ENCODE data around the gene C12orf43.

The C12orf43 gene

DNA sequence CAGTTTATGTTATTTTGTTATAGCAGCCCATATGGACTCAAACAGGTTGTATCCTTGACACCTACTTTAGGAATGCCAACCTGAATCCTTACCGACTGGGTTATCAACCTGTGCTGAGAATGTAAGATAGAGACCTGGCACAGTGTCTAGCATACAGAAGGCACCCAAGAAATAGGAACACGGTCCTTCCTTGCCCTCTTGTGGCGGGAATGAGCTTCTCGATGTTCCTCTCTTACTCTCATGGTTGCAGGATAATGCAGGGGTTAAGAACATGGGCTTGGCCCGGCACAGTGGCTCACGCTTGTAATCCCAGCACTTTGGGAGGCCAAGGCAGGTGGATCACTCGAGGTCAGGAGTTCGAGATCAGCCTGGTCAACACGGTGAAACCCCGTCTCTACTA is 6.5 kb downstream of the C12orf43 start:
- TF ChIP-seq CTBP1 (IDR thresholded peaks at IDR 0.05; ENCODE audit: borderline replicate concordance) (no peak), SP1 (IDR thresholded peaks at IDR 0.05) (no peak), NFRKB (IDR thresholded peaks at IDR 0.05) (no peak), SUZ12 (IDR thresholded peaks at IDR 0.05) (no peak), HDGF (IDR thresholded peaks at IDR 0.05; ENCODE audit: borderline replicate concordance) (no peak), FOXM1 (IDR thresholded peaks at IDR 0.05; ENCODE audit: borderline replicate concordance) (no peak), FOXK2 (IDR thresholded peaks at IDR 0.05) (no peak), LEF1 (IDR thresholded peaks at IDR 0.05; ENCODE audit: borderline replicate concordance) (no peak), ZNF384 (IDR thresholded peaks at IDR 0.05) (no peak), ELF4 (IDR thresholded peaks at IDR 0.05) (no peak), L3MBTL2 (conservative IDR thresholded peaks at IDR 0.05) (no peak), ARNT (IDR thresholded peaks at IDR 0.05) (no peak), FOXA1 (IDR thresholded peaks at IDR 0.05) (no peak)
- TF ChIP-seq, protein P1, sequence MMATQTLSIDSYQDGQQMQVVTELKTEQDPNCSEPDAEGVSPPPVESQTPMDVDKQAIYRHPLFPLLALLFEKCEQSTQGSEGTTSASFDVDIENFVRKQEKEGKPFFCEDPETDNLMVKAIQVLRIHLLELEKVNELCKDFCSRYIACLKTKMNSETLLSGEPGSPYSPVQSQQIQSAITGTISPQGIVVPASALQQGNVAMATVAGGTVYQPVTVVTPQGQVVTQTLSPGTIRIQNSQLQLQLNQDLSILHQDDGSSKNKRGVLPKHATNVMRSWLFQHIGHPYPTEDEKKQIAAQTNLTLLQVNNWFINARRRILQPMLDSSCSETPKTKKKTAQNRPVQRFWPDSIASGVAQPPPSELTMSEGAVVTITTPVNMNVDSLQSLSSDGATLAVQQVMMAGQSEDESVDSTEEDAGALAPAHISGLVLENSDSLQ (IDR thresholded peaks at IDR 0.05): no peak
- POLR2A ChIA-PET: interaction anchor here (1.2 kb wide), 1 partner anchor 430 kb away, joined by 3 read pairs; no protein-coding TSS in a partner anchor
- DNase-seq (ENCODE audit: extremely low spot score): peak; percentile 30
- CTCF ChIA-PET: no interaction called here

DNA sequence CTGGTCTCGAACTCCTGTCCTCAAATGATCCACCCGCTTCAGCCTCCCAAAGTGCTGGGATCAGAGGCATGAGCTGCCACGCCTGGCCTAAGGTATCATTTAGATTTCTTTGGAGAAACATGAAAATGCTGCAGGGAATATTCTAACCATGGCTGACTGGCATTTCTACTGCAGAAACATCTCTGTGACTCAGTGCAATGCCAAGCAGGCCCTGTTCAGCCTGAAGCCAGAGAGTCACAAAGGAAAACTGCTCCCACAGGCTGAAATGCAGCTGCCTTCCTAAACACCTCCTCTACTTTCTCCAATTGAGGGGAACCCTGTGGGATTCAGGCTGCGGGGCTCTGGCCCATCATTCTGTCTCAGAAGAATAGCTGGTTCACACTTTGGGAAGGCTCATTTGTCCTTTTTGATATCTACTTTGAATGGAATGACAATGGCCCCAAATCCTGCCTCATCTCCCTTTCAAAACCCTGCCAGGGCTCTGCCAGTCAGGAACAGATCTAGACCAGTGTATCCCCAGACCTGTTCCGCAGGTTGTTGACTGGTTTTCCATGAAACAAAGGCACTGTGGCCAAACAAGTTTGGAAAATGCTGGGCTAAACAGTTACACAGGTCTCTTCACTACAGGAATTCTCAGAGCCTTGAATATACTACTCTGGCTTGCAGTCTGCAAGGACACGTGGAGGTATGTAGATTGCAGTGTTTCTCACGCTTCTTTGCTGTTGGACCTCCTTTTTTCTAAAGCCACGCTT is 7.8 kb downstream of the C12orf43 start:
- no peak for DNase-seq (ENCODE audit: extremely low spot score)
- ChIA-PET POLR2A (no interaction called here), CTCF (interaction anchor here (0.6 kb wide), 1 partner anchor 101 kb away, joined by 4 read pairs; no protein-coding TSS in a partner anchor)
- TF ChIP-seq ZNF384 (IDR thresholded peaks at IDR 0.05): no peak
- no peak for TF ChIP-seq SP1 (IDR thresholded peaks at IDR 0.05)
- TF ChIP-seq HDGF (IDR thresholded peaks at IDR 0.05; ENCODE audit: borderline replicate concordance): no peak
- no peak for TF ChIP-seq ELF4 (IDR thresholded peaks at IDR 0.05)
- no peak for TF ChIP-seq FOXK2 (IDR thresholded peaks at IDR 0.05)
- no peak for TF ChIP-seq LEF1 (IDR thresholded peaks at IDR 0.05; ENCODE audit: borderline replicate concordance)
- TF ChIP-seq ARNT (IDR thresholded peaks at IDR 0.05): no peak
- TF ChIP-seq CTBP1 (IDR thresholded peaks at IDR 0.05; ENCODE audit: borderline replicate concordance): no peak
- TF ChIP-seq, protein P1 (IDR thresholded peaks at IDR 0.05): no peak
- TF ChIP-seq FOXM1 (IDR thresholded peaks at IDR 0.05; ENCODE audit: borderline replicate concordance): no peak
- no peak for TF ChIP-seq TARDBP (IDR thresholded peaks at IDR 0.05)
- no peak for TF ChIP-seq NFRKB (IDR thresholded peaks at IDR 0.05)
- no peak for TF ChIP-seq L3MBTL2 (conservative IDR thresholded peaks at IDR 0.05)
- TF ChIP-seq SUZ12 (IDR thresholded peaks at IDR 0.05): no peak
- no peak for TF ChIP-seq FOXA1 (IDR thresholded peaks at IDR 0.05)
- no peak for TF ChIP-seq BHLHE40 (IDR thresholded peaks at IDR 0.05; ENCODE audit: borderline replicate concordance)

DNA sequence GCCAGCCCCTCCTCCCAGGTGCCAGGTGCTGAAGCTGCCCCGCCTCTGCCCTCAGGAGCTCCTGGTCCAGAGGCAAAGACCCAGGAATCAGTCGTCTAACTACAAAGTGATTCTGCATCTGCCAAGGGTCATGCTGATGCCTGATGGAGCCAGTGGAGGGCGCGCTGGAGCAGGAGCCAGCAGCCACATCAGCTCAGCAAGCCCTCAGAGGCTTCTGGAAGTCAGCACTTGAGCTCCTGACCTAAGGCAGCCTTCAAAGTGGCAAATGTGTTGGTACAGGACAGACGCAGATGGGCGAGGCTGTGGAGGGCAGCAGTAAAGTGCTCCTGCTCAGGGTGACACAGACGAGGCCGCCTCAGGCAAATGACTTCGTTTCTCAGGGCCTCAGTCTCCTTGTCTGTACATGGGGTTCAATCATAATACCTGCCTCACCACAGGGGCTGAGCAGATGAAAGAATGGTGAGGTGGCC is 10.9 kb downstream of the C12orf43 start:
- CTCF ChIA-PET: interaction anchor here (0.6 to 1.7 kb wide), 8 partner anchors 14 to 424 kb away, joined by 3 to 7 read pairs (median 4); partner anchors contain the start of genes HNF1A and POP5
- TF ChIP-seq CTBP1 (IDR thresholded peaks at IDR 0.05; ENCODE audit: borderline replicate concordance) (no peak), BHLHE40 (IDR thresholded peaks at IDR 0.05; ENCODE audit: borderline replicate concordance) (no peak), HDGF (IDR thresholded peaks at IDR 0.05; ENCODE audit: borderline replicate concordance) (no peak)
- TF ChIP-seq, protein P1 (IDR thresholded peaks at IDR 0.05): no peak
- POLR2A ChIA-PET: interaction anchor here (1.0 kb wide), 2 partner anchors 8 to 12 kb away, joined by 3 read pairs; no protein-coding TSS in a partner anchor
- DNase-seq (ENCODE audit: extremely low spot score): peak; percentile 74

DNA sequence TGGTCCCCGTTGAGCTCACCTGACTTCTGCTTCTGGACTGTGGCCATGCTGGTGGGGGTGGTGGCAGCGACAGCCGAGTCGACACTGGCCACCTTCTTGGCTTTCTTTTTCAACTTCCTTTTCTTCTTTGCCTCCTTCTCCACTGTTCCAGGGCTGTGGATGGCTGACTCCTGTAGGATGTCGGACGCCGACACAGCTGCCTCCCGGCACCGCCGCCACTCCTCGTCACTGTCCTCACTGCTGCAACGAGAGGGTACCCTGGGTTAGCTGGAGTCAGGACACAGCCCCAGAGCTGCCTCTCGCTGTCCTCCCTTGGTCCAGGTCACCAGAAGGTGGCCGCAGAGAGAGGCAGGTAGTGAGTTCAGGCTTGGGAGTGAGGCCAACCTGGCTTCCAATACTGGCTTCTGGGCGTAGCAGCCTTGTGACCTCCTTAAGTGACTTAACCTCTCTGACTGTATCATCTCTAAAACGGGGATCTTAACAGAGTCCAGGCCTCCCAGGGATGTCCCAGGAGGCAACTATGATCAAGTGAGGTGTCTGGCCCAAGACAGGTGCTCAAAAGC is 12.0 kb downstream of the C12orf43 start:
- POLR2A ChIA-PET: interaction anchor here (1.0 kb wide), 1 partner anchor 11 kb away, joined by 3 read pairs; no protein-coding TSS in a partner anchor
- CTCF ChIA-PET: interaction anchor here (0.6 to 1.7 kb wide), 3 partner anchors 15 to 63 kb away, joined by 3 to 7 read pairs (median 3); no protein-coding TSS in a partner anchor
- no peak for TF ChIP-seq SUZ12 (IDR thresholded peaks at IDR 0.05)
- no peak for TF ChIP-seq FOXA1 (IDR thresholded peaks at IDR 0.05)
- no peak for TF ChIP-seq CTBP1 (IDR thresholded peaks at IDR 0.05; ENCODE audit: borderline replicate concordance)
- no peak for TF ChIP-seq ZNF384 (IDR thresholded peaks at IDR 0.05)
- TF ChIP-seq L3MBTL2 (conservative IDR thresholded peaks at IDR 0.05): no peak
- no peak for TF ChIP-seq FOXM1 (IDR thresholded peaks at IDR 0.05; ENCODE audit: borderline replicate concordance)
- TF ChIP-seq ELF4 (IDR thresholded peaks at IDR 0.05): no peak
- TF ChIP-seq ARNT (IDR thresholded peaks at IDR 0.05): no peak
- TF ChIP-seq SP1 (IDR thresholded peaks at IDR 0.05): no peak
- TF ChIP-seq NFRKB (IDR thresholded peaks at IDR 0.05): no peak
- TF ChIP-seq, protein P1 (IDR thresholded peaks at IDR 0.05): no peak
- TF ChIP-seq FOXK2 (IDR thresholded peaks at IDR 0.05): no peak
- TF ChIP-seq BHLHE40 (IDR thresholded peaks at IDR 0.05; ENCODE audit: borderline replicate concordance): no peak
- no peak for TF ChIP-seq HDGF (IDR thresholded peaks at IDR 0.05; ENCODE audit: borderline replicate concordance)
- TF ChIP-seq LEF1 (IDR thresholded peaks at IDR 0.05; ENCODE audit: borderline replicate concordance): no peak
- TF ChIP-seq TARDBP (IDR thresholded peaks at IDR 0.05): no peak
- no peak for DNase-seq (ENCODE audit: extremely low spot score)

DNA sequence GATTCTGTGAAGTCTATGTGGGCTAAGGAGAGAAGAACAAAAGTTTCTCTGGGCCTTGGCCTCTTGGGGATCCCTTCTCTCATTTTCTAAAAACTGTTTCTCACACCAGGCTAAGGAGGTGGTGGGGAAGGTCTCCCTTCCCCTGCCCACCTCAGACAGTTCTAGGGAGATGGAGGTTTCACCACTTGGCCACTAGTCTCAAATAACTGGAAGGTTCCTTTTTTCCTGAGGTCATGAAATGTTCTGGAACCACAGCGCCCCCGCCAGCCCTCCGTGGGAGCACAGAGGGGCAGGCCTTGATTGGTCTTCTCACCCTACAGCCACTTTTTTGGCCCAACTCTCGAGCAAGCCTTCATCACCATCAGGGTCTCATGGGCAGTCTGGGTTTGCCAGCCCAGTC is 12.6 kb downstream of the C12orf43 start:
- TF ChIP-seq L3MBTL2 (conservative IDR thresholded peaks at IDR 0.05): no peak
- no peak for TF ChIP-seq CTBP1 (IDR thresholded peaks at IDR 0.05; ENCODE audit: borderline replicate concordance)
- no peak for TF ChIP-seq LEF1 (IDR thresholded peaks at IDR 0.05; ENCODE audit: borderline replicate concordance)
- no peak for TF ChIP-seq SP1 (IDR thresholded peaks at IDR 0.05)
- no peak for TF ChIP-seq ZNF384 (IDR thresholded peaks at IDR 0.05)
- no peak for TF ChIP-seq HDGF (IDR thresholded peaks at IDR 0.05; ENCODE audit: borderline replicate concordance)
- TF ChIP-seq BHLHE40 (IDR thresholded peaks at IDR 0.05; ENCODE audit: borderline replicate concordance): no peak
- TF ChIP-seq NFRKB (IDR thresholded peaks at IDR 0.05): no peak
- no peak for TF ChIP-seq ARNT (IDR thresholded peaks at IDR 0.05)
- TF ChIP-seq SUZ12 (IDR thresholded peaks at IDR 0.05): no peak
- no peak for TF ChIP-seq ELF4 (IDR thresholded peaks at IDR 0.05)
- TF ChIP-seq FOXM1 (IDR thresholded peaks at IDR 0.05; ENCODE audit: borderline replicate concordance): no peak
- no peak for TF ChIP-seq FOXK2 (IDR thresholded peaks at IDR 0.05)
- TF ChIP-seq, protein P1 (IDR thresholded peaks at IDR 0.05): no peak
- no peak for TF ChIP-seq FOXA1 (IDR thresholded peaks at IDR 0.05)
- no peak for TF ChIP-seq TARDBP (IDR thresholded peaks at IDR 0.05)
- DNase-seq (ENCODE audit: extremely low spot score): no peak
- ChIA-PET POLR2A (no interaction called here), CTCF (no interaction called here)

All from HEK293T (cell line).